GM18526 (cell line): ENCODE data around the gene DCAF6.

Experiments
- POLR2A ChIP-seq: IDR thresholded peaks from 3 replicates; pipeline ENCODE4 v1.6.1; 2011; ENCODE audit not compliant: insufficient read length; ENCODE audit errors: extremely low read depth

The DCAF6 gene

DNA sequence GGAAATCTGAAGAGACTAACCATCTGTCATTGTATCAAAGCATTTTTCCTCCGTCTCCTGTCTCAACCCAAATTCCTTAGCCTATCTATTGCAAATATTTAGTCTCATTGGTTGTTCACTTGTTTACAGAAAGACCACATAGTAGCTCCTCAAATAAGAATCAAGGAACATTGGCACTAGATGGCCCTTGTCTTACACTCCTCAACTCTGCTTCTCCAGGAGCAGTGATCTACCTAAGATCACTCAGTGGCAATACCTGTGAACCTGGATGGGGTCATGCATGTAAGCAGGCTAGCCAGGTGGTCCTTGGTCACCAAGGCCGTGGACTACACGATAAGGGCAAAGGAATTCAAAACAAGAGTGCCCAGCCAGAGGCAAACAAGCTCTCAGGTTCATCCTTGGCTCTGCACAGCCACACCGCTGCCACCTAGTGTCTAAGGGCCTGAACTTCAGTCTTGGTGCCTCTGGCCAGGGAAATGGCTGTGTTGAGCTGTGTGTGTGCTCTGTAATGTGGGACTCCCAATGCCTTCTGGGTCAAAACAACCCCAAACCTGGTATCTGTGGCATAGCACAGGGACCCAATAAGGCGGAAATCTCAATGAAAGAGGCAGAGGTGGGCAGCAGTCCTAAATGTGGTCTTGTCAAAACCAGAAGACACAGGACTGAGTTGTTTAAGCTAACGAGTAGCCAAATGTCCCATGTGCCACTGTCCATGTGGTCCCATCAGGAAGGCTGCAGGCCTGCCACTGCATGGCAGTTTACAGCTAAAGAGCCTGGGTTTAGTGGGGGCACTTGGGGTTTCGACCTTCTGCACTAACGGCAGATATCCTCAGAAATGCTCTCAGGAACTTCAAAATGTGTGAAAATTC lies 145.8 kb downstream of the DCAF6 start:
- no peak for TF ChIP-seq POLR2A

DNA sequence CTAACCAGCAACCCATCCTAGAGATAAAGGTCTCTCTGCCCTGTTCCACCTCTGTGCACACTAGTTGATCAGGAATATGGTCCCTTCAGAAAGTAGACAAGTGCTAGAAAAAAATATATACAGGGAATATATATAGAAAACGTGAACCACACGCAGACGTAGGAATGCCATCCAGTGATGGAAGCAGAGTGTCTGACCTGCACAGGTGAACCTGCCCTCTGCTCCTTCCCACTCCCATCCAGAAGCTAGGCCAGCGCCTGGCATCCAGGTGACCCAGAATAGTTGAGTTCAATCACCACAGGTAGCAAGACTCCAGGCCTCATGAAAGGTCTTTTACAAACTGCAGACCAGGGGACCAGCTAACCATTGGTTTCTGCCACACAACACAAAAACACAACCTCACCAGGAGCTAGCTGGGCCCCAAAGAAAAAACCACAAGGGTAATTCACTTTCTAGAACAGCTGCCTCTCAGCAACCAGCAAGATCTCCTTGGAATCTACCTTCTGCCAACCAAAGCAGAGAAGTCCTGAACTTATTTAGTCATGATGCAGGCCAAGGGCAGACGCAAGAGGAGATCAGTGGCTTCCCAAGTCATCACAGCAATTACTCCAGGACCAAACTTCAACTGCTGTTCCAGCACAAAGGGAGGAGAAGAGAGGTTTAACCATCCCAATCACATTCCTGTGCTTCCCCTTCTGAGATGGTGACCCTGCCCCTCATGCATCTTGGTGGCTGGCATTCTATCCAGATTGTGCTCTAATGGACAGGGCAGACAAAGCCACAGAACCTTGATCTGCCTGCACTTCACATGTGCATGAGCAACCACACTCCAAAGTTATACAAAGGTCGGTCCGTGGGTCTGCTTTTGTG lies 147.2 kb downstream of the DCAF6 start:
- no peak for TF ChIP-seq POLR2A

DNA sequence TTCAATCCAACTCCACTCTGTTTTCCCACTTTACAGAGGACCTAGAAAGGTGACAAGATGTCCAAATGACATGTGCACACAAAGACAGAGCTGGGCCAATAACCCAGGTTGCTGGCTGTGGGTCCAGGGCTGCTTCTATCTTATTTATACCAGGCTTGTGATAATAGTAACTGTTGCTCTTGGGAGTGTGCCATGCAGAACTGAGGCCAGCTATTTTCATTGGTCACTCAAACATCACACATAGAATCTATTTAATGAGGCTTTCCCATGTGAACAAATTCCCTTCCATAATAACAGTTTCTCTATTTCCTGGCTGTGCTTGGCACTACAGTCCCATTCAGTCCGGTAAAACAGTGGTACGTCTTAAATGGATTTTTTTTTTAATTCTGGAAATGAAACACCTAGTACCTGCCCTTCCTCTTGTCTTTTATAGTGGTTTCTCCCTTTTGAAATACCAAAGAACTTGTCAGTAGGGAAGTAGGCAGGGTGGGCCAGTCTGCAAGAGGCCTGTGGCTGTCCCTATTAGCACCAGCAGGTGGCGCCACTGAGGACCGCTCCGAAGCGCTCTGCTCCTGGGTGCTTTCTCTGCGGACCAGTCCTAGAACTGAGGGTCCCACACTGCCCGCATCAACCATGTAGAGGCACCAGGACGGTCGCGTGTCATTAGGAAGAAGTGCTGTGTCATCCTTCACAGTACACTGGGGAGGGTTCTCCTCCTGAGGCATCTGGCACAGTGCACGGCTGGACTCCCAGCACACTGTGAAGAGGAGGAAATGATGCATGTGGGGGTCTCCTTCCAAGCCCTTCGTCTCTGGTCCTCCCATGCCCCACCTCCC lies 148.1 kb downstream of the DCAF6 start:
- no peak for TF ChIP-seq POLR2A

DNA sequence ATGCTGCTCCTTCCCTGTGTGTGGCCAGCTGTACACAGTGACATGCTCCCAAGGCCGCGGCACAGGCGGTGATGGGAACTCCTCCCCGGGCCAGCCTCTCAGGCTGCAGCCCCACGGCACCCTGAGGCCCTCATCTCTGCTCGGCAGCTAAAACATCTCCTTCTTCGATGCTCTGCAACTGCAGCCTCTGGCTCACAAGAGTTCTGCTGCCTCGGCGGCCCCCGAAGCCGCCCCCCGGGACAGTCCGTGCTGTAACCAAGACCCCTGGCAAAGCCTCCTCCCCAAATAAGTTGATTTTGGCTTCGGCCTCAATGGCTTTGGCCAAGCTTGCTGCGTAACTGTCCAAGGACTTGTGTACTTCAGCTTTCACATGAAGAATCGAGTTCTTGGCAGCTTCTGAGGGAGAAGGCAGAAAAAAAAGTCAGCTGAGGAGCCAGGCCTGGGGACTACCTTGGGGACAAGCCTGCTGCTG lies 149.0 kb downstream of the DCAF6 start:
- no peak for TF ChIP-seq POLR2A

DNA sequence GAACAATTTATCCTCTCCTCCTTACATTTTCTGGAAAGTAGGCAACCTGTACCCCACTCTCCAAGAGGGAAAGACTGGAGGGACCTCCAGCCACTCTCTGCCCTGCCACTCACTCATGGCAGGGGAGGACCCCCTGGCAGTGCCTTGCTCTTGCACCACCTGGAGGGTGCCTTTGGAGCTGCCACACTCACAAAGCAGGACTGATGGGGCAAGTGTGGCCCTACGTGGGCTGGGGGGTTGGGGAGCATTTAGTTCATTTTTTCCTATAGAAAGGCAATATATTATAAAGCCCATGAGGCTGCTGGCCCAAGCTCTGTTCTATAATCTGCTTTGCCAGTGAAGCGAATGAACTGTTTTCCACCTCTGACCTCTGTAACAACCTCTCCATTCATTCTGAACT lies 150.0 kb downstream of the DCAF6 start:
- TF ChIP-seq POLR2A: no peak

DNA sequence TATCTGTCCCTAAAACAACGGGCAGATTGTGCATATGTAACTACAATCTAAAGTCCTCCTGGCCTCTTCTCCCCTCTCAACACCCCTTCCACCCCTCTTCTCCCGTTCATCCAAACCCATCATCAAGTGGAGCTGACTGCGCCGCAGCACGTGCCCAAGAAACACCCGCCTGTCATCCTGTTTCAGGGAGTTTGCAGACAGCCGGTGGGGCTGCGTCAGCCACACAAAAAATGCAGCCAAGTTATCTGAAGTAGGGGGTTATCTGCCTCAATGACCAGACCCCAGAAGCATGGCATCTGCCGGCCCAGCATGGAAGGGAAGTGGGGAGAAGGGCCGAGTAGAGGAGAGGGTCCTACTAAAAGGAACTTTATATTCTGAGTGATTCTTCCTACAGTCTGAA lies 151.2 kb downstream of the DCAF6 start:
- no peak for TF ChIP-seq POLR2A

DNA sequence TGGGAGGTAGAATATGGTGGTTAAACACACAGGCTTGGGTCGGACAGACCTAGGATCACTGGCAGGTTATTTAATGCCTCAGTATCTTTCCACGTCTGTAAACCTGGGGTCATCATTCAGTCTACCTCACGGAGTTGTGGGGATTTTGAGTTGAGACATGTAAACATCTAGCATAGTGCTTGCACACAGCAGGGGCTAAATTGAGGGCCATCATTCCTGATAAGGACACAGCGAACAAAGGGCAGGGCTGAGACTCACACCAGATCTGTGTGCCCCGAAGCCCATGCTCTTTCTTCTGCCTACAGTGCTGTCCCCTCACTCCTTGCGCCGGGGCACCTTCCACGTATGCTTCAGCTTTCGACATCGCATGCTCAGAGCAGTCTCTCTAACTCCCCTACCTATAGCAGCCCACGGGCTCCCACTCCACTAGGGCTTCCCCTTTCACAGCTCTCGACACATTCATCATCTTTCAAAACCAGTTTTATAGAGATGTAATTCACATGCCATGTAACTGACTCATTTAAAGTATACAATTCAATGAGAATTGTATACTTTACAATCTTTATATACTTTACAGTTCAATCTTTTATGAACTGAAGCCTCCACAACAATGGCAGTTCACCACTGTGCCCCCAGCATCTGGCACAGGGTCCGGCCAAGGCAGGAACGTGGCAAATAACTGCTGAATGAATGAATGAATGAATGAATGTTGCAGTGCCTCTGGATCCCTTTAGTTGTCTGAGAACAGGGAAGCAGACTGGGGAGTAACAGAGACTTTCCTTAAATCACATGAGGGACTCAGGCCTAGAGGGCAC lies 152.2 kb downstream of the DCAF6 start:
- no peak for TF ChIP-seq POLR2A

DNA sequence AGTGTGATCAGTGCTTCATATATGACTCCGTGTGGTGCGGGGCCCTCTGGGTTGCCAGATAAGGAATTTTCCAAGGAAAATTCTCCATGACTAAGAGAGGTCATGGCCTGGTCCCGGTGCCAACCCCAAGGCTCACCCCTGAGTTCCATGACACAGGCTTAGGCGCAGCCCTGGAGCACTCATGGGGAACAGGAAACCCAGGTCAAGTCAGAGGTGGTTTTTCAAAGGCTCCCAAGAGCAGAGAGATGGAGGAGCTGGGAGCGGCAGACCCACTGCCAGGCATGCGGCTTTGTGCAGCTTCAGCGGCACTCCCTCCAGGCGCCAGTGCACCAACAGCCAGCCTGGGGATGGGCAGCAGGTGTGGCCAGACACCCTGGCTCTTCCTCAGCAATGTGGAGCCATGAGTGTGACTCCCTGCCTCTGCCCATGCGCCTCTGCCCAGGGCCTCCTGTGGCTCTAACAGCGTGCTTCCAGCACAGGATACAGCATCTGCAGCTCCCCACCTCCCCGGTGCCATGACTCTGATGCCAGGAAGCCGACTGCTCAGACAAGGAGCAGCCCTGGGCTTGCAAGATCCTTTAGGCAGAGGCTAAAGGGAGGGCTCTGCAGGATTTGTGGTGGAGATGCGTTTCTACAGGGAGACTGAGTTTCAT lies 153.0 kb downstream of the DCAF6 start:
- TF ChIP-seq POLR2A: no peak

DNA sequence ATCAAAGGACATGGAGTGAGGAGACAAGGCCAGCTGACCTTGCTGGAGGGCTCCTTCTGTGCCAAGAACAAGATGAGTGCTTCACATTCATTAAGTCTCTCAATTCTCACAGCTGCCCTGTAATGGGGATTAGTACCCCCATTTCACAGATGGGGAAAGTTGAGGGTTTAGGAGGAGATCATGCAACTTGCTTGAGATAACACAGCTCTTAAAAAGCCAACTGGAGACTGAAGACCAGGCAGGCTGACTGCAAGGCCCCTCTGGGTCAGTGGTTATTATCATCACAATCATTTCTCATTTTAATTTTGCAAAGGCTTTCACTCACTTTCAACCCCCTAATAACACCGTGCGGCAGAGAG lies 153.5 kb downstream of the DCAF6 start:
- no peak for TF ChIP-seq POLR2A

DNA sequence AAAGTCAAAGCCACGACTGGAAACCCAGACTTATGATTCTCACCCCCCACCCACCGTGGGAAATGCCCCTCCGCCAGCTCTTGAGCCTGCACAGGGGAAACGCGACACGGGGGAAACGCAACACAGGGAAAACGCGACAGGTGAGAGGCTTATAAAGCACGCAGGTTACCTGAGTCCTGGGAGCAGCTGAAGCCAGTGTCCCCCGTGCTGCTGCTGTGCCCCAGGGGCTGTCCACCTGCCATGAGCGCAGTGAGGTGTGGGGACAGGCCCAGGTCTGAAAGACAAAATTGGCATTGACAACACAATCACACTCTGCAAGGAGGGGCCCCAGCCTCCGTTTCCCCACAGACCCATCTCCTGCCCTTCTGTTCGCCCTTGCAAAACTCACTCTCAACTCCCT lies 153.9 kb downstream of the DCAF6 start:
- no peak for TF ChIP-seq POLR2A

DNA sequence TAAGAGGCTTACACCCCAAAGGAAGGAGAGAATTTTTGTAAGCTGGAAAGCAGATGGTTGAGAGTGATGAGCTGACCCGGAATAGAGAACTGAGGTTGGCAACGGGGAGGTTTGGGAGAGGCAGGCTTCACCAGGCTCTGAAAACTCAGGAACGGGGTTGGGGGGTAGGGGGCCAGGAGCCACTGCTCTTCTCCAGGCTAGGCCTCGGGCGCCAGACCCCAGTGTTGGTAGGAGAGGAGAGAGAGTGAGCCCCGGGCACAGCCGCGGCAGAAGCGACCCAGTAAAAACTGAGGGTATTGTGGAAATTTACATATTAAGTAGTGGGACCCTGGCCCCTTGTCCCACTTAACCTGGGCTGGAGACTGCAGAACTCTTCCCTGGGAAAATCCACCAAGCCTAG lies 154.6 kb downstream of the DCAF6 start:
- TF ChIP-seq POLR2A: no peak

DNA sequence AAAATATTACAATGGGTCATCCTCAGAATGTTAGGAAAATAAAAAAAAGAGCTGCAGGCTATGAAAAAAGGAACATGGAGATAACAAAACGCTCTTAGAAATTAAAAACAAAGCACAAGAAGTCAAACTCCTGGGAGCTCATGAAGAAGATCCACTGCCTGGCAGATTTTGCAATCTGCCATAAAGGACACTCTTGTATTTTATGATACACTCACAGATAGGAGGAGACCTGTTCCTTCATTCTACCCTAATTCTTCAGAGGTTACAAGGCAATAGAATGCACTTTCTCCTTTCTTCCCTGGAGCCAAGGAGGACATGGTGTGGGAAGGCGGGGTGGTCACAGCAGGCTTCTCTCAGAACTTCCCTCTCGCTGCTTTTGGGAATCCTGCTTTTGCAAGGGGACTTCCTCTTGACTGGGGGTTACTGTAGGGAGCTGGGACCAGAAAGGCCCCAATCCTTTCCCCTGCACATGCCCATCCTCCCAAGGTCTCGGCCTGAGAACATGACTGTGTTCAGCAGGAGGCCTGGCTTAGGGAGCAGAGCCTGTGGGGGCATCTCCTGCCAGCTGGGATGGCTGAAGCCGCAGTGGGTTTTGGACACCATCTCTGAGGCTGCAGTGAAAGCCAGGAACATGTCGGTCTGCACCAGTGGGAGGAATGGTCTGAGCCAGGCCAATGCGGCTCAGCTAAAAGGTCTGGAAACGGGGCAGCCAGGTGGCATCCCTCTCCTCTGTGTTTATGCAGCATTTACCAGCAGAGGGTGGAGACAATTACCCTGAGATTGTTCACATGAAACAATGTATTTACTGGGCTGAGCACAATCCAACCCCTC lies 155.5 kb downstream of the DCAF6 start:
- TF ChIP-seq POLR2A: no peak
